ENCODE measurements around the gene MIF4GD. TPM values are rescaled to one million over a fixed set of nuclear protein-coding genes. Genes with fewer than 3 reads are reported as not detected.

MIF4GD gene
- total and polyA plus RNA-seq, 10 of the 15 experiments (the other 5 are each of a cell fraction or from before 2014, with no cell fraction given) = 22.8 to 96.2 (median 60.1) TPM

- TF ChIP-seq SKIL (IDR thresholded peaks at IDR 0.05; ENCODE audit: low read depth, poor library complexity, severe bottlenecking) (no peak), ASH2L (IDR thresholded peaks at IDR 0.05; ENCODE audit: borderline replicate concordance, low read depth) (no peak), BACH1 (IDR thresholded peaks at IDR 0.05; ENCODE audit: borderline replicate concordance) (peak; percentile 34), CBX3 (IDR thresholded peaks at IDR 0.05; ENCODE audit: borderline replicate concordance, low read depth) (no peak), CREM (IDR thresholded peaks at IDR 0.05; ENCODE audit: low read depth) (peak; percentile 94), REST (IDR thresholded peaks at IDR 0.05; ENCODE audit: low read depth, low read length) (0 out of 2 replicates have a peak, but pooled peaks have one; percentile 12), KLF5 (IDR thresholded peaks at IDR 0.05; ENCODE audit: partially characterized antibody) (no peak), MLLT1 (IDR thresholded peaks at IDR 0.05) (no peak), DPF2 (IDR thresholded peaks at IDR 0.05) (peak; percentile 95), E4F1 (IDR thresholded peaks at IDR 0.05; ENCODE audit: borderline replicate concordance, partially characterized antibody) (no peak), STAT1 (conservative IDR thresholded peaks at IDR 0.05) (no peak; the same call in 1 of the 2 replicates), HDAC2 (IDR thresholded peaks at IDR 0.05) (no peak), ZNF592 (IDR thresholded peaks at IDR 0.05) (no peak), RBBP5 (conservative IDR thresholded peaks at IDR 0.05) (no peak), MTA3 (IDR thresholded peaks at IDR 0.05; ENCODE audit: borderline replicate concordance, low read length) (no peak), ZNF217 (IDR thresholded peaks at IDR 0.05) (no peak)
These were observed 18.2 kb upstream of the MIF4GD start, which contains the start of gene SLC25A19 (continued) for GRCh38 chr17:75289115-75289831.
